ENCODE measurements around the gene ABCF3.

- TF ChIP-seq EZH2 (IDR thresholded peaks at IDR 0.05) (no peak), POLR2AphosphoS5 (IDR thresholded peaks at IDR 0.05; ENCODE audit: borderline replicate concordance, low read depth, low read length) (no peak), FOXP2 (optimal IDR thresholded peaks at IDR 0.05; ENCODE audit: control extremely low read depth, extremely low read length, insufficient read depth) (no peak)
Observed at GRCh38 chr3:184173374-184173722, 12.7 kb upstream of the ABCF3 start.

Data from SK-N-MC (cell line).